Panc1 (cell line): ENCODE results near the gene SAPCD1.

Experiments
- CTCF ChIP-seq: fragments of 450-650 bp; IDR thresholded peaks from 2 replicates; pipeline ENCODE4 v1.5.1; 2017; ENCODE audit warnings: mild to moderate bottlenecking
- POLR2AphosphoS5 ChIP-seq: IDR thresholded peaks from 2 replicates; pipeline ENCODE4 v1.6.1; 2012; ENCODE audit warnings: mild to moderate bottlenecking, low read depth, low read length, moderate library complexity
- REST ChIP-seq, 2 experiments: IDR thresholded peaks; 2 replicates each; pipeline ENCODE4 v1.6.1; 2011 to 2012; ENCODE audit warnings: low read depth in 2 of 2, control low read depth in 1 of 2, low read length in 1 of 2, mild to moderate bottlenecking in 1 of 2, moderate library complexity in 1 of 2; ENCODE audit not compliant: insufficient read depth in 1 of 2
- SIN3A ChIP-seq: IDR thresholded peaks from 2 replicates; pipeline ENCODE4 v1.6.1; 2012; ENCODE audit warnings: low read depth, mild to moderate bottlenecking, low read length, moderate library complexity, borderline replicate concordance; ENCODE audit not compliant: insufficient read depth

GRCh38 chr6:31778999-31779885 lies 16.8 kb downstream of the SAPCD1 start:
- no peak for TF ChIP-seq CTCF
- no peak for TF ChIP-seq SIN3A
- TF ChIP-seq POLR2AphosphoS5 = no peak
- TF ChIP-seq REST (IDR thresholded peaks at IDR 0.05; ENCODE audit: insufficient read depth in 1 of 2, low read depth in 2 of 2, low read length in 1 of 2) = no peak
